ENCODE measurements around the gene C5orf52. TPM values are rescaled to one million over a fixed set of nuclear protein-coding genes. Genes with fewer than 3 reads are reported as not detected.
A peak's percentile ranks its signal among the peaks of the same experiment; 100 is the strongest.

C5orf52 gene
- total and polyA plus RNA-seq, 2 experiments from 2014 or later = not detected

DNA sequence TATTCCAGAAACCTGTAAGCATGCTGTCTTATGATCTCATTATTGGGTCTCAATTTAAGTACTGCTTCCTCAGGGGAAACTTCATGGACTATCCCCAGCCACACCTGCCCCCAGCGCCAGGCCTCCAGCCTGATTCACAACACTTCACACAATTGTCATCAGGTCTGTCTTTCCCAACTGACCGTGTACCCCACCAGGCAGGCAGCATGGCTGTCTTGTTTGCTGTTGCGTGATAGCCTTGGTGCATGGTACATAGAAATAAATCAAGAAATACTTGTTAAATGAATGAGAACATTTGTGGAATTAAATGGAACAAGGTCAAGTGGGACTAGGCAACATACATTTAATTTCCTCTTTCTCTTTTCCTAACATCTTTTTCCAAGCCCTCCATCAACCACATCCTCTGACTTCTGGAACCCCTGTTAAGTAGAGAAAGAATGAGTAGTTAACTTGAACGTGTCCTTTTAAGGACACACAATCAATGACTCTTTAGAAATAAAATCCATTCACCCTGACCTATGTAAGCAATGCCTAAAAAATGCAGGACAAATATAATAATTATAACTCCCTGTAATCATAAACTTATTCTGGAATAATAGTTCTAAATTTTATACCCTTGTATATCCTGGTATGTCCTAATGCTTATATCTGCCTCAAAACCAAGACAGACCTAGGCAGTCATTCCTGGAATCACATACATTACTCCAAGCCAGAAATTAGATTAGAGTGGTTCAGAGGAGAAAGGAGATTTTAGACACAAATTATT is 42.7 kb downstream of the C5orf52 start:
- H3K4me1 ChIP-seq (ENCODE audit: insufficient read depth) = no peaks in the 10 kb centered on the region
- no peaks in the 10 kb centered on the region for H4K20me1 ChIP-seq (ENCODE audit: insufficient read depth, poor library complexity, severe bottlenecking)
- H3K27ac ChIP-seq = no peak overlapping the region
- DNase-seq (ENCODE audit: low spot score) = no peak
- H3K9me3 ChIP-seq (ENCODE audit: low read depth) = no peaks in the 10 kb centered on the region
- no peak overlapping the region for H3K4me3 ChIP-seq
- no peaks in the 10 kb centered on the region for H3K9me2 ChIP-seq (replicated peaks; ENCODE audit: insufficient read depth)
- WGBS (ENCODE audit: low lambda C conversion rate, missing lambda C conversion rate) = 90% methylated on average over 4 of the region's 4 CpGs
- H3K27me3 ChIP-seq = no peaks in the 10 kb centered on the region
- TF ChIP-seq EZH2phosphoT487 (IDR thresholded peaks at IDR 0.05; ENCODE audit: low read depth, severe bottlenecking, unreplicated experiment) (no peak), EZH2 (IDR thresholded peaks at IDR 0.05; ENCODE audit: borderline replicate concordance) (no peak)
- TF ChIP-seq, protein P1, sequence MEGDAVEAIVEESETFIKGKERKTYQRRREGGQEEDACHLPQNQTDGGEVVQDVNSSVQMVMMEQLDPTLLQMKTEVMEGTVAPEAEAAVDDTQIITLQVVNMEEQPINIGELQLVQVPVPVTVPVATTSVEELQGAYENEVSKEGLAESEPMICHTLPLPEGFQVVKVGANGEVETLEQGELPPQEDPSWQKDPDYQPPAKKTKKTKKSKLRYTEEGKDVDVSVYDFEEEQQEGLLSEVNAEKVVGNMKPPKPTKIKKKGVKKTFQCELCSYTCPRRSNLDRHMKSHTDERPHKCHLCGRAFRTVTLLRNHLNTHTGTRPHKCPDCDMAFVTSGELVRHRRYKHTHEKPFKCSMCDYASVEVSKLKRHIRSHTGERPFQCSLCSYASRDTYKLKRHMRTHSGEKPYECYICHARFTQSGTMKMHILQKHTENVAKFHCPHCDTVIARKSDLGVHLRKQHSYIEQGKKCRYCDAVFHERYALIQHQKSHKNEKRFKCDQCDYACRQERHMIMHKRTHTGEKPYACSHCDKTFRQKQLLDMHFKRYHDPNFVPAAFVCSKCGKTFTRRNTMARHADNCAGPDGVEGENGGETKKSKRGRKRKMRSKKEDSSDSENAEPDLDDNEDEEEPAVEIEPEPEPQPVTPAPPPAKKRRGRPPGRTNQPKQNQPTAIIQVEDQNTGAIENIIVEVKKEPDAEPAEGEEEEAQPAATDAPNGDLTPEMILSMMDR (IDR thresholded peaks at IDR 0.05; ENCODE audit: poor library complexity) = no peak
- no peak overlapping the region for H2AFZ ChIP-seq
- no peaks in the 10 kb centered on the region for H3K79me2 ChIP-seq
- no peak overlapping the region for H3K4me2 ChIP-seq
- H3K36me3 ChIP-seq (replicated peaks; ENCODE audit: insufficient read depth, low read depth) = no peaks in the 10 kb centered on the region

DNA sequence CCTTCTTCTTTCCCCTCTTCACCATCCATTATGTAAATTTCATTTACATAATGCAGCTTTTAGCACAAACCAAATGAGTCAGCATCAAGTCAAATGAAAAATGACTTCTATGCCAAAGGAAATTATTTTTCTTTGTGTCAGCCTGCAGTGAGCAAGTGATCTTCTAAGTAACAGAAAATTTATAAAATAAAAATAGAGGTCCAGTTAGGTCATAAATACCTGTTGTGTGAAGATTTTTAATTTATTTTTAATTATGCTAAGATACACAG is 43.2 kb downstream of the C5orf52 start:
- H3K4me1 ChIP-seq (ENCODE audit: insufficient read depth) = no peaks in the 10 kb centered on the region
- no peaks in the 10 kb centered on the region for H3K79me2 ChIP-seq
- H3K4me2 ChIP-seq = no peak overlapping the region
- H3K9me2 ChIP-seq (replicated peaks; ENCODE audit: insufficient read depth) = no peaks in the 10 kb centered on the region
- H4K20me1 ChIP-seq (ENCODE audit: insufficient read depth, poor library complexity, severe bottlenecking) = no peaks in the 10 kb centered on the region
- no peaks in the 10 kb centered on the region for H3K36me3 ChIP-seq (replicated peaks; ENCODE audit: insufficient read depth, low read depth)
- no peak overlapping the region for H2AFZ ChIP-seq
- no peaks in the 10 kb centered on the region for H3K9me3 ChIP-seq (ENCODE audit: low read depth)
- no peaks in the 10 kb centered on the region for H3K27me3 ChIP-seq
- no peak overlapping the region for H3K27ac ChIP-seq
- DNase-seq (ENCODE audit: low spot score) = no peak
- no peak overlapping the region for H3K4me3 ChIP-seq
- TF ChIP-seq, protein P1 (IDR thresholded peaks at IDR 0.05; ENCODE audit: poor library complexity) = no peak
- no peak for TF ChIP-seq EZH2 (IDR thresholded peaks at IDR 0.05; ENCODE audit: borderline replicate concordance)
- no peak for TF ChIP-seq EZH2phosphoT487 (IDR thresholded peaks at IDR 0.05; ENCODE audit: low read depth, severe bottlenecking, unreplicated experiment)

DNA sequence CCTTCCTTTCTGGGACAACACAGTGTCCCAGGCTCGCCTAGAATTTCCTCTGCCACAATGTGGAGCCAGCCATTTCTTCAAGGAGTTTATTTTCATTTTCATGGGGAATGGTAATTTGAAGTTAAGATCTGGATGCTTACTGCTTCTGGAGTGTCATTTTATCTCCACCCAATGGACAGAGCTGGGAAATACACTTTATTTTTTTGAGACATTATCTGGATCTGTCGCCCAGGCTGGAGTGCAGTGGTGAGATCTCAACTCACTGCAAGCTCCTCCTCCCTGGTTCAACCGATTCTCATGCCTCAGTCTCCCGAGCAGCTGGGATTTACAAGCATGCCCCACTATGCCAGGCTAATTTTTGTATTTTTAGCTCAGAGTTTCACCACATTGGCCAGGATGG is 47.2 kb downstream of the C5orf52 start:
- Histone ChIP-seq H3K9me3 (ENCODE audit: low read depth) (no peaks in the 10 kb centered on the region), H4K20me1 (ENCODE audit: insufficient read depth, poor library complexity, severe bottlenecking) (no peaks in the 10 kb centered on the region), H3K79me2 (no peaks in the 10 kb centered on the region), H3K36me3 (replicated peaks; ENCODE audit: insufficient read depth, low read depth) (no peaks in the 10 kb centered on the region), H3K4me3 (no peak overlapping the region), H3K27me3 (no peaks in the 10 kb centered on the region), H3K4me1 (ENCODE audit: insufficient read depth) (no peaks in the 10 kb centered on the region), H2AFZ (no peak overlapping the region), H3K9me2 (replicated peaks; ENCODE audit: insufficient read depth) (no peaks in the 10 kb centered on the region), H3K4me2 (no peak overlapping the region), H3K27ac (no peak overlapping the region)
- WGBS (ENCODE audit: low lambda C conversion rate, missing lambda C conversion rate) = 13% methylated on average over 4 of the region's 4 CpGs
- peak; percentile 56 for DNase-seq (ENCODE audit: low spot score)
- TF ChIP-seq, protein P1 (IDR thresholded peaks at IDR 0.05; ENCODE audit: poor library complexity) = peak; percentile 76
- no peak for TF ChIP-seq EZH2phosphoT487 (IDR thresholded peaks at IDR 0.05; ENCODE audit: low read depth, severe bottlenecking, unreplicated experiment)

DNA sequence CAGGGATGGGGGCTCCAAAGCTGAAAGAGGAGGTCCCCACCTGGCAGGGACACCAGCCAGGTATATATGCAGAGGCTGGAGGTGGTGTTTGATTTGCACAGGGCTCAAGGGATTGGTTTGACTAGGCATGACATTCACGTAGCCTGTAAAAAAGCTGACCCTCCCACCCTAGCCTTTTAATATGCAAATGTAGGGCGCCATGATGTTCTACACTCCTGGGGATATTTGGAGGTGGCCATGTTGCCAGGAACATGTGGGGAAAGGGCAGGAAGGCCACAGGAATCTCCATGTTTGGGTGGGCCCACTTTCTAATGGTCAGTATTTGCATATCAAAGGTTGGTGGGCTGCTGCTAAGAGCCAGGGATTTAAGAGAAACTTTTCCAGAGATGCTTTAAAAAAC is 47.9 kb downstream of the C5orf52 start:
- Histone ChIP-seq H3K79me2 (no peaks in the 10 kb centered on the region), H2AFZ (no peak overlapping the region), H3K4me2 (no peak overlapping the region), H3K27me3 (no peaks in the 10 kb centered on the region), H3K27ac (no peak overlapping the region), H3K9me2 (replicated peaks; ENCODE audit: insufficient read depth) (no peaks in the 10 kb centered on the region), H3K4me1 (ENCODE audit: insufficient read depth) (no peaks in the 10 kb centered on the region), H3K4me3 (no peak overlapping the region), H3K36me3 (replicated peaks; ENCODE audit: insufficient read depth, low read depth) (no peaks in the 10 kb centered on the region), H3K9me3 (ENCODE audit: low read depth) (no peaks in the 10 kb centered on the region), H4K20me1 (ENCODE audit: insufficient read depth, poor library complexity, severe bottlenecking) (no peaks in the 10 kb centered on the region)
- DNase-seq (ENCODE audit: low spot score) = no peak
- TF ChIP-seq EZH2 (IDR thresholded peaks at IDR 0.05; ENCODE audit: borderline replicate concordance) = no peak
- TF ChIP-seq, protein P1 (IDR thresholded peaks at IDR 0.05; ENCODE audit: poor library complexity) = no peak
- TF ChIP-seq EZH2phosphoT487 (IDR thresholded peaks at IDR 0.05; ENCODE audit: low read depth, severe bottlenecking, unreplicated experiment) = no peak
- 93% methylated on average over 2 of the region's 2 CpGs for WGBS (ENCODE audit: low lambda C conversion rate, missing lambda C conversion rate)

Measured in hepatocyte (in vitro differentiated cells).